Astrocyte (in vitro differentiated cells and primary cell): ENCODE results near the gene ITPKB. TPM values are rescaled to one million over a fixed set of nuclear protein-coding genes. Genes with fewer than 3 reads are reported as not detected.

ENCODE experiments used
- DNase-seq: peaks from one replicate; pipeline ENCODE4 v3.0.0-alpha.2; 2010; ENCODE audit warnings: low read depth
- FAIRE-seq: peaks from 2 replicates; lab custom pipeline; 2011; peaks lifted over from hg19 to GRCh38; lab: Jason Lieb, UNC
- H2AFZ ChIP-seq: 2 replicates; pipeline ENCODE4 v1.6.0; 2012; ENCODE audit warnings: low read depth, low read length, inconsistent platforms
- H3K27ac ChIP-seq: 2 replicates; pipeline ENCODE4 v1.5.1; 2011; ENCODE audit warnings: low read depth, low read length, inconsistent platforms
- H3K27me3 ChIP-seq: 2 replicates; pipeline ENCODE4 v1.6.0; 2011; ENCODE audit warnings: low read length, inconsistent platforms; ENCODE audit not compliant: insufficient read depth
- H3K36me3 ChIP-seq: 2 replicates; pipeline ENCODE4 v1.5.1; 2011; ENCODE audit warnings: low read length, inconsistent platforms; ENCODE audit not compliant: insufficient read depth
- H3K4me1 ChIP-seq: 2 replicates; pipeline ENCODE4 v1.5.1; 2011; ENCODE audit warnings: low read length, inconsistent platforms; ENCODE audit not compliant: insufficient read depth
- H3K4me2 ChIP-seq: 2 replicates; pipeline ENCODE4 v1.6.0; 2012; ENCODE audit warnings: low read length, inconsistent platforms
- H3K4me3 ChIP-seq: 2 replicates; pipeline ENCODE4 v1.5.1; 2011; ENCODE audit warnings: low read depth, mild to moderate bottlenecking, low read length, inconsistent platforms; ENCODE audit not compliant: insufficient read depth
- H3K79me2 ChIP-seq: 2 replicates; pipeline ENCODE4 v1.6.0; 2012; ENCODE audit warnings: mild to moderate bottlenecking, low read length, inconsistent platforms; ENCODE audit not compliant: insufficient read depth
- H3K9ac ChIP-seq: 2 replicates; pipeline ENCODE4 v1.6.0; 2012; ENCODE audit warnings: mild to moderate bottlenecking, low read length, inconsistent platforms
- H3K9me3 ChIP-seq: 2 replicates; pipeline ENCODE4 v1.5.1; 2012; ENCODE audit warnings: low read depth, mild to moderate bottlenecking, low read length, inconsistent platforms; ENCODE audit not compliant: insufficient read depth
- H4K20me1 ChIP-seq: 2 replicates; pipeline ENCODE4 v1.6.0; 2012; ENCODE audit warnings: low read length, inconsistent platforms; ENCODE audit not compliant: insufficient read depth
- H3K27ac Mint-ChIP-seq: one replicate; pipeline ENCODE4 v1.8.0; 2021; ENCODE audit warnings: mild to moderate bottlenecking, mixed read lengths; ENCODE audit not compliant: unreplicated experiment
- H3K27me3 Mint-ChIP-seq: one replicate; pipeline ENCODE4 v1.8.0; 2021; ENCODE audit warnings: low read depth, mixed read lengths; ENCODE audit not compliant: unreplicated experiment
- H3K36me3 Mint-ChIP-seq: one replicate; pipeline ENCODE4 v1.8.0; 2021; ENCODE audit warnings: low read depth, mixed read lengths; ENCODE audit not compliant: unreplicated experiment
- H3K4me1 Mint-ChIP-seq: one replicate; pipeline ENCODE4 v1.8.0; 2021; ENCODE audit warnings: low read depth, mixed read lengths; ENCODE audit not compliant: unreplicated experiment
- H3K4me3 Mint-ChIP-seq: one replicate; pipeline ENCODE4 v1.8.0; 2021; ENCODE audit warnings: mild to moderate bottlenecking, moderate library complexity, mixed read lengths; ENCODE audit not compliant: unreplicated experiment
- H3K9me3 Mint-ChIP-seq: one replicate; pipeline ENCODE4 v1.8.0; 2021; ENCODE audit warnings: mild to moderate bottlenecking, mixed read lengths; ENCODE audit not compliant: unreplicated experiment
- CTCF ChIP-seq: IDR thresholded peaks from 2 replicates; pipeline ENCODE4 v1.5.1; 2011; ENCODE audit warnings: low read depth, mild to moderate bottlenecking, inconsistent platforms, low read length, moderate library complexity; ENCODE audit not compliant: insufficient read depth
- EZH2 ChIP-seq: IDR thresholded peaks from 2 replicates; pipeline ENCODE4 v1.6.1; 2012; ENCODE audit warnings: mild to moderate bottlenecking, low read length, inconsistent platforms; ENCODE audit not compliant: insufficient read depth
- total RNA-seq: library from RNA; stranded (reverse); gene quantifications from 2 replicates; pipeline ENCODE4 v1.2.1, GENCODE V29; 2021

Gene ITPKB
- total RNA-seq, 1 donor from 2014 or later = 10.5 TPM

- Mint-ChIP-seq H3K9me3 (no peaks in the 10 kb centered on the region), H3K4me1 (peaks cover 18% of the 10 kb centered on the region), H3K36me3 (no peaks in the 10 kb centered on the region), H3K27me3 (peaks cover 34% of the 10 kb centered on the region), H3K4me3 (no peak overlapping the region), H3K27ac (no peak overlapping the region)
- Histone ChIP-seq H4K20me1 (no peaks in the 10 kb centered on the region), H3K27ac (no peak overlapping the region), H3K27me3 (no peaks in the 10 kb centered on the region), H2AFZ (no peak overlapping the region), H3K79me2 (no peaks in the 10 kb centered on the region), H3K9me3 (no peaks in the 10 kb centered on the region), H3K36me3 (no peaks in the 10 kb centered on the region), H3K4me2 (no peak overlapping the region), H3K9ac (no peak overlapping the region), H3K4me1 (no peaks in the 10 kb centered on the region), H3K4me3 (no peak overlapping the region)
- DNase-seq (no peak), FAIRE-seq (no peak)
- TF ChIP-seq EZH2 = no peak
- TF ChIP-seq CTCF = no peak
These were observed 152.2 kb downstream of the ITPKB start for GRCh38 chr1:226586650-226587422.

DNA sequence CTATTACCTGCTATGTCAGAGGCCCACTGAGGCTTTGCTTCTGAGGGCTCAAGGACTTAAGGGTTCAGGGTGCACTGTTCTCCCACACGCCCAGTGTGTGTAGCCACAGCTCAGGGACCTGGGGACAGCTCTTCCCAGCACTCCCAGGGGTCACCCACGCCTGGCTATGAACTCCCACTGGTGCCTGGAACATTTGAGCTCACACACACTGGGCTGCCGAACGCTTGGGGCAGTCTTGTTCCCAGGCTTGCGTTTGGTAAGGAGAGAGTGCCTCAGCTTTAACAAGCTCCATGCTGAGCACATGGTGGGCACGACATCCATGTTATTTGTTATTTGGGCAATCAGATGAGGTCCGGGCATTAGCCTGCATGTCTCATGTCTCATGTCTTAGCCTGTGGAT is 153.0 kb downstream of the ITPKB start:
- FAIRE-seq (no peak), DNase-seq (no peak)
- H3K27me3 Mint-ChIP-seq = peaks cover 32% of the 10 kb centered on the region
- H3K36me3 Mint-ChIP-seq = no peaks in the 10 kb centered on the region
- no peak overlapping the region for H3K27ac Mint-ChIP-seq
- H4K20me1 ChIP-seq = no peaks in the 10 kb centered on the region
- no peak overlapping the region for H2AFZ ChIP-seq
- no peak overlapping the region for H3K9ac ChIP-seq
- H3K4me3 ChIP-seq = no peak overlapping the region
- H3K36me3 ChIP-seq = no peaks in the 10 kb centered on the region
- no peak overlapping the region for H3K27ac ChIP-seq
- no peaks in the 10 kb centered on the region for H3K9me3 ChIP-seq
- no peak overlapping the region for H3K4me2 ChIP-seq
- no peak overlapping the region for H3K4me3 Mint-ChIP-seq
- no peaks in the 10 kb centered on the region for H3K79me2 ChIP-seq
- peaks cover 18% of the 10 kb centered on the region for H3K4me1 Mint-ChIP-seq
- TF ChIP-seq EZH2 (no peak), CTCF (no peak)
- H3K27me3 ChIP-seq = no peaks in the 10 kb centered on the region
- H3K4me1 ChIP-seq = no peaks in the 10 kb centered on the region
- no peaks in the 10 kb centered on the region for H3K9me3 Mint-ChIP-seq

GRCh38 chr1:226584164-226584563 is 154.9 kb downstream of the ITPKB start:
- H3K27me3 Mint-ChIP-seq = peaks cover 37% of the 10 kb centered on the region
- Histone ChIP-seq H3K9me3 (no peaks in the 10 kb centered on the region), H3K27me3 (no peaks in the 10 kb centered on the region), H3K27ac (no peak overlapping the region), H3K36me3 (no peaks in the 10 kb centered on the region), H3K4me2 (no peak overlapping the region), H4K20me1 (no peaks in the 10 kb centered on the region), H3K9ac (no peak overlapping the region), H3K79me2 (no peaks in the 10 kb centered on the region), H2AFZ (no peak overlapping the region), H3K4me1 (no peaks in the 10 kb centered on the region), H3K4me3 (no peak overlapping the region)
- H3K9me3 Mint-ChIP-seq = no peaks in the 10 kb centered on the region
- H3K4me3 Mint-ChIP-seq = no peak overlapping the region
- TF ChIP-seq CTCF (no peak), EZH2 (no peak)
- H3K4me1 Mint-ChIP-seq = peaks cover 8% of the 10 kb centered on the region
- no peak for FAIRE-seq
- DNase-seq = no peak
- H3K36me3 Mint-ChIP-seq = peaks cover 4% of the 10 kb centered on the region
- H3K27ac Mint-ChIP-seq = no peak overlapping the region
